ENCODE data around the gene MATN1.

MATN1 gene

DNA sequence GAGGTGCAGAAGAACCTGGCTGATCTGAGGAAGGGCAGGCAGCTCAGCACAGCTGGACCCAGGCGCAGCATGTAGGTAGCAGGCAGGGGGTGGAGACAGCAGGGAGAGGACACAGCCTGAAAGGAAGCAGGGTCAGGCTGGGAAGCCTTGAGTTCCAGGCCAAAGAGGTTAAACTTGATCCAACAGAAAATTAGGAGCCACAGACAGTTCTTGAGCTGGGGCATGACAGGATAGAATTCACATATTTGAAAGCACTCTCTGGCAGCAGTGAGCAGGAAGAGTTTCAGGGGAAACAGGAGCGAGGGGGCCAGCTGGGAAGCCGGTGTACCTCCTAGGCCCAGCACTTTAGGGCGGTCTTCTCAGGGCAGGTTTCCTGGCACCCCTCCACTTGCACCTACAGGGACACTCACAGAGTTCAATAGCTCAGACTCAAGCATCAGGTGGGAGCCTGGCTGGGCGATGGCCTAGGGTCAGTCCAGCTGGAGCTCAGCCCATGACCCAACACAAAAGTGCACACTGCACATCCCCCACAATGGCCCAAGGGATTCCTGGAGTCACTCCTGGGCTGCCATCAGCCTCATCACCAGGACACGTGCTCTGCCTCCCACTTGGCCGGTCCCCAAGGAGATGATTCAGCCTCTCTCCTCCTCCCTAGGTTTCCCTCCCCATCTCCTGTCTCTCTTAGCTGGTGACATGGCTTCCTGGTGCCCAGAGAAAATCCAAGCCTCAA is 22.7 kb downstream of the MATN1 start:
- no peaks in the 10 kb centered on the region for H3K27me3 ChIP-seq (ENCODE audit: insufficient read depth, poor library complexity, severe bottlenecking)
- H3K4me3 ChIP-seq (ENCODE audit: severe bottlenecking), result no peak overlapping the region
- TF ChIP-seq, protein P1, sequence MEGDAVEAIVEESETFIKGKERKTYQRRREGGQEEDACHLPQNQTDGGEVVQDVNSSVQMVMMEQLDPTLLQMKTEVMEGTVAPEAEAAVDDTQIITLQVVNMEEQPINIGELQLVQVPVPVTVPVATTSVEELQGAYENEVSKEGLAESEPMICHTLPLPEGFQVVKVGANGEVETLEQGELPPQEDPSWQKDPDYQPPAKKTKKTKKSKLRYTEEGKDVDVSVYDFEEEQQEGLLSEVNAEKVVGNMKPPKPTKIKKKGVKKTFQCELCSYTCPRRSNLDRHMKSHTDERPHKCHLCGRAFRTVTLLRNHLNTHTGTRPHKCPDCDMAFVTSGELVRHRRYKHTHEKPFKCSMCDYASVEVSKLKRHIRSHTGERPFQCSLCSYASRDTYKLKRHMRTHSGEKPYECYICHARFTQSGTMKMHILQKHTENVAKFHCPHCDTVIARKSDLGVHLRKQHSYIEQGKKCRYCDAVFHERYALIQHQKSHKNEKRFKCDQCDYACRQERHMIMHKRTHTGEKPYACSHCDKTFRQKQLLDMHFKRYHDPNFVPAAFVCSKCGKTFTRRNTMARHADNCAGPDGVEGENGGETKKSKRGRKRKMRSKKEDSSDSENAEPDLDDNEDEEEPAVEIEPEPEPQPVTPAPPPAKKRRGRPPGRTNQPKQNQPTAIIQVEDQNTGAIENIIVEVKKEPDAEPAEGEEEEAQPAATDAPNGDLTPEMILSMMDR (IDR thresholded peaks at IDR 0.05; ENCODE audit: poor library complexity, severe bottlenecking), result no peak
- ATAC-seq (ENCODE audit: low read depth), result peak; percentile 63
- peak overlapping the region; percentile 11 for H3K27ac ChIP-seq (ENCODE audit: poor library complexity, severe bottlenecking)
- H3K9me3 ChIP-seq (ENCODE audit: severe bottlenecking), result no peaks in the 10 kb centered on the region
- peaks cover 4% of the 10 kb centered on the region for H3K4me1 ChIP-seq (ENCODE audit: insufficient read depth, poor library complexity, severe bottlenecking)
- DNase-seq (ENCODE audit: low spot score), result no peak
- H3K36me3 ChIP-seq (ENCODE audit: low read depth), result no peaks in the 10 kb centered on the region

DNA sequence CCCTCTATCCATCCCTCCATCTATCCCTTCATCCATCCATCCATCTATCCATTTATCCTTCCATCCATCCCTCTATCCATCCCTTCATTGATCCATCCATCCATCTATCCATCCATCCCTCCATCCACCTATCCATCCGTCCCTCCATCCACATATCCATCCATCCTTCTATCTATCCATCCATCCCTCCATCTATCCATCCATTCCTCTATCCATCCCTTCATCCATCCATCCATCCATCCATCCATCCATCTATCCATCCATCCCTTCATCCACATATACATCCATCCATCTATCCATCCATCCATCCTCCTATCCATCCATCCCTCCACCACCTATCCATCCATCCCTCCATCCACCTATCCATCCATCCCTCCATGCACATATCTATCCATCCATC is 23.6 kb downstream of the MATN1 start:
- Histone ChIP-seq H3K27me3 (ENCODE audit: insufficient read depth, poor library complexity, severe bottlenecking) (no peaks in the 10 kb centered on the region), H3K4me1 (ENCODE audit: insufficient read depth, poor library complexity, severe bottlenecking) (peaks cover 4% of the 10 kb centered on the region), H3K36me3 (ENCODE audit: low read depth) (no peaks in the 10 kb centered on the region), H3K4me3 (ENCODE audit: severe bottlenecking) (no peak overlapping the region), H3K9me3 (ENCODE audit: severe bottlenecking) (no peaks in the 10 kb centered on the region), H3K27ac (ENCODE audit: poor library complexity, severe bottlenecking) (no peak overlapping the region)
- DNase-seq (ENCODE audit: low spot score) (no peak), ATAC-seq (ENCODE audit: low read depth) (no peak)
- TF ChIP-seq, protein P1 (IDR thresholded peaks at IDR 0.05; ENCODE audit: poor library complexity, severe bottlenecking), result no peak

DNA sequence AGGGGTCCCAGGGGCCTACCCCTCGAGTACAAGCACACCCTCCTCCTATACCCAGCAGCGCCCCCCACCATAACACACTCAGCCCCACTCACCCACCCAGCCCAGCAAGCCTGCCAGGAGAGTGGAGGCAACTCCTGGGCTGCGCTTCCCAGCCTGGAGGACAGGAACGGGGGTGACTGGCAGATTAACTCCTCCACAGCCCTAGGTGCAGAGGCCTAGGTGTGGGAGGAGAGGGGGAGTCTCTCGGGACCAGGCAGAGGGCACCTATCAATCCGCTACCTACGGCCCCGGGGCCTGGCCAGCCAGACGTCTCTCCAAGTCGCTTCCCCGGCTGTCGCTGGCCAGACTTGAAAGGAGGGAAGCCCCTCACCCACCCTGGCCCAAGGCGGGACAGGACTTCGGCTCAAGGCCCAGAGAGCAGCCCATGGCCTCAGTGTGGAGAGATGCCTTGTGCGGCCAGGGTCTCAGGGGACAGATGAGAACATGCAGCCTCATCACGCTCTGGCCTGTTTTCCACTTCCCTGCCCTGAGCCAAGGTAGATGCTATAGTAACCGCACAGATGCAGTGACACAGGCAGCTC is 24.9 kb downstream of the MATN1 start:
- Histone ChIP-seq H3K9me3 (ENCODE audit: severe bottlenecking) (no peaks in the 10 kb centered on the region), H3K27me3 (ENCODE audit: insufficient read depth, poor library complexity, severe bottlenecking) (no peaks in the 10 kb centered on the region), H3K27ac (ENCODE audit: poor library complexity, severe bottlenecking) (no peak overlapping the region), H3K4me3 (ENCODE audit: severe bottlenecking) (no peak overlapping the region), H3K4me1 (ENCODE audit: insufficient read depth, poor library complexity, severe bottlenecking) (peaks cover 4% of the 10 kb centered on the region), H3K36me3 (ENCODE audit: low read depth) (no peaks in the 10 kb centered on the region)
- ATAC-seq (ENCODE audit: low read depth) (no peak), DNase-seq (ENCODE audit: low spot score) (no peak)
- TF ChIP-seq, protein P1 (IDR thresholded peaks at IDR 0.05; ENCODE audit: poor library complexity, severe bottlenecking), result no peak

DNA sequence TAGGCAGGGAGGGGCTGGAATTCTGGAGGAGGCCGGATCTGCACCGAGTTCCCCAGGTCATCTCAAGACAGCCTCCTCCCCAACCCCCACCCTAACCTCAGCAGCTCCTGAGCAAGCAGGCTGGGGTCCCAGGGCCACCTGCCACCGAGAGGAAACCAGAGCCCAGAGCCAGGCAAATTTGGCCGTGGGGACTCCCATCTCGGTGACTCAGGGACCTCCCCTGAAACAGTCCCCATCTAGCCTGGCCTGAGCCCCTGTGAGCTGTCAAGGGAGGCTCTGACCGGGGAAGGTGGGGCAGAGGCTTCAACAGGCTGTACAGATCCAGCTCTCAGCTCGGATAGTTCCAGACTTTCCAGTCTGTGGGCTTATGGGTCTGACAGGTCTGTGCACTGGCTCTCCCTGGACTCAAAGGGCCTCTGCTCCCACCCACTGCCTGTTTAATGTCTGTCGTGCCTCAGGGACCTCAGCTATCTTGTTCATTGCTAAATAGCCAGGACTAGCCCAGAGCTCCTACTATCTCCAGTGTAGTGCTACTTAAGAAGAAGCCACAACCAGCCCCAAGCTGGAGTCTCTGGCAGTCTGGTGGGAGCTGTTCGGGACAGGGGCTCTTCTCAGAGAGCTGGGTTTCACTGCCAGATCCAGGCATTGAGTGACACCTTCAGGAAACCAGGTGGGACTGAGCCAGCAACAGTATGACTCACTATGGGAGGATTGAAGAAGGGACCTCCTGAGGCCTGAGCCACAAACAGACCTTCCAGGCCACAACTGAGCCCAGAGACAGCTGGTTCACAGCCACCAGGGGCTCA is 25.6 kb downstream of the MATN1 start:
- no peaks in the 10 kb centered on the region for H3K9me3 ChIP-seq (ENCODE audit: severe bottlenecking)
- ATAC-seq (ENCODE audit: low read depth), result peak; percentile 55
- H3K4me1 ChIP-seq (ENCODE audit: insufficient read depth, poor library complexity, severe bottlenecking), result peaks cover 4% of the 10 kb centered on the region
- DNase-seq (ENCODE audit: low spot score), result no peak
- no peaks in the 10 kb centered on the region for H3K27me3 ChIP-seq (ENCODE audit: insufficient read depth, poor library complexity, severe bottlenecking)
- H3K4me3 ChIP-seq (ENCODE audit: severe bottlenecking), result no peak overlapping the region
- no peak overlapping the region for H3K27ac ChIP-seq (ENCODE audit: poor library complexity, severe bottlenecking)
- TF ChIP-seq, protein P1 (IDR thresholded peaks at IDR 0.05; ENCODE audit: poor library complexity, severe bottlenecking), result peak; percentile 23
- no peaks in the 10 kb centered on the region for H3K36me3 ChIP-seq (ENCODE audit: low read depth)

Measured in RWPE2 (cell line).